CD14-positive monocyte (primary cell): ENCODE measurements around the gene CCL19. TPM values are rescaled to one million over a fixed set of nuclear protein-coding genes. Genes with fewer than 3 reads are reported as not detected.

Experiments
- DNase-seq, 3 donors: peaks; one replicate each; pipeline ENCODE4 v3.0.0-alpha.2; 2011 to 2022
- H2AFZ ChIP-seq: 2 replicates; pipeline ENCODE4 v1.6.0; 2012; ENCODE audit warnings: mild to moderate bottlenecking, low read depth, low read length, inconsistent platforms; ENCODE audit not compliant: insufficient read depth, poor library complexity, severe bottlenecking
- H3K27ac ChIP-seq, 2 donors: 1 replicate in 1 of 2; 2 replicates in 1 of 2; pipeline ENCODE4 v1.5.1; 2012 to 2013; ENCODE audit warnings: low read length in 2 of 2, control low read depth in 1 of 2, inconsistent platforms in 1 of 2, low read depth in 1 of 2, mild to moderate bottlenecking in 1 of 2
- H3K27me3 ChIP-seq, 2 donors: one replicate each; pipeline versions ENCODE4 v1.6.0 to v1.6.1; 2011 to 2013; ENCODE audit warnings: low read length in 2 of 2; ENCODE audit not compliant: control insufficient read depth in 2 of 2, insufficient read depth in 2 of 2
- H3K36me3 ChIP-seq, 2 donors: replicated peaks in 1 of 2; 1 replicate in 1 of 2; 2 replicates in 1 of 2; pipeline versions ENCODE4 v1.5.1 to v1.6.1; 2012 to 2013; ENCODE audit warnings: low read length in 2 of 2, control low read depth in 1 of 2, inconsistent platforms in 1 of 2, mild to moderate bottlenecking in 1 of 2; ENCODE audit not compliant: insufficient read depth in 2 of 2, control insufficient read depth in 1 of 2
- H3K4me1 ChIP-seq, 2 donors: 1 replicate in 1 of 2; 2 replicates in 1 of 2; pipeline versions ENCODE4 v1.5.1 to v1.6.1; 2012 to 2013; ENCODE audit warnings: low read length in 2 of 2, control low read depth in 1 of 2, inconsistent platforms in 1 of 2, mild to moderate bottlenecking in 1 of 2, moderate library complexity in 1 of 2; ENCODE audit not compliant: insufficient read depth in 2 of 2, control insufficient read depth in 1 of 2
- H3K4me2 ChIP-seq: replicated peaks from 2 replicates; pipeline ENCODE3; 2012; ENCODE audit warnings: low read length, moderate library complexity, mild to moderate bottlenecking; ENCODE audit not compliant: poor library complexity, severe bottlenecking; ENCODE audit errors: extremely low read depth
- H3K4me3 ChIP-seq, 3 experiments: fragments of 200-600 bp in 1 of 3; sonication (generic) in 1 of 3; replicated peaks in 1 of 3; 1 replicate in 2 of 3; 2 replicates in 1 of 3; pipeline ENCODE4 v1.5.1; 2011 to 2013; ENCODE audit warnings: low read length in 3 of 3, mild to moderate bottlenecking in 3 of 3, control low read depth in 2 of 3, low read depth in 2 of 3, inconsistent platforms in 1 of 3, moderate library complexity in 1 of 3
- H3K79me2 ChIP-seq: 2 replicates; pipeline ENCODE4 v1.6.0; 2012; ENCODE audit warnings: mild to moderate bottlenecking, control low read depth, inconsistent platforms, low read length, moderate library complexity; ENCODE audit not compliant: insufficient read depth
- H3K9ac ChIP-seq: 2 replicates; pipeline ENCODE4 v1.6.0; 2017; ENCODE audit warnings: low read length, mild to moderate bottlenecking; ENCODE audit not compliant: insufficient read depth, poor library complexity, severe bottlenecking
- H3K9me3 ChIP-seq, 2 donors: replicated peaks in 1 of 2; 1 replicate in 1 of 2; 2 replicates in 1 of 2; pipeline versions ENCODE4 v1.5.1 to v1.6.1; 2012 to 2013; ENCODE audit warnings: low read length in 2 of 2, control low read depth in 1 of 2; ENCODE audit not compliant: control insufficient read depth in 1 of 2, insufficient read depth in 1 of 2
- H4K20me1 ChIP-seq: 2 replicates; pipeline ENCODE4 v1.6.0; 2012; ENCODE audit warnings: mild to moderate bottlenecking, low read length, control low read depth, moderate library complexity; ENCODE audit not compliant: insufficient read depth
- H3K27ac Mint-ChIP-seq, 7 donors: one replicate each; pipeline ENCODE4 v1.8.0; 2020; ENCODE audit warnings: mild to moderate bottlenecking in 7 of 7, mixed read lengths in 7 of 7, moderate library complexity in 6 of 7, inconsistent platforms in 2 of 7
- H3K27me3 Mint-ChIP-seq, 3 donors: one replicate each; pipeline ENCODE4 v1.8.0; 2021 to 2022; ENCODE audit warnings: low read depth in 3 of 3, mild to moderate bottlenecking in 3 of 3, mixed read lengths in 3 of 3, moderate library complexity in 3 of 3, inconsistent platforms in 1 of 3
- H3K36me3 Mint-ChIP-seq, 2 donors: one replicate each; pipeline ENCODE4 v1.8.0; 2020; ENCODE audit warnings: mixed read lengths in 2 of 2, inconsistent platforms in 1 of 2, mild to moderate bottlenecking in 1 of 2
- H3K4me1 Mint-ChIP-seq: one replicate; pipeline ENCODE4 v1.8.0; 2020; ENCODE audit warnings: mild to moderate bottlenecking, mixed read lengths
- H3K4me3 Mint-ChIP-seq, 2 donors: one replicate each; pipeline ENCODE4 v1.8.0; 2020; ENCODE audit warnings: mild to moderate bottlenecking in 2 of 2, mixed read lengths in 2 of 2, moderate library complexity in 1 of 2
- H3K9me3 Mint-ChIP-seq, 7 donors: one replicate each; pipeline ENCODE4 v1.8.0; 2020 to 2022; ENCODE audit warnings: mixed read lengths in 7 of 7, mild to moderate bottlenecking in 6 of 7, moderate library complexity in 6 of 7, inconsistent platforms in 2 of 7
- WGBS: methylation state at CpG from one replicate; pipeline ENCODE4 v1.1.5; 2013; ENCODE audit warnings: missing lambda C conversion rate; ENCODE audit not compliant: insufficient coverage; 5-methylcytosine and 5-hydroxymethylcytosine counted together
- intact Hi-C, 2 donors: fragments of 100-400 bp; cut with micrococcal nuclease; formaldehyde crosslinking; loops; one replicate each; pipeline versions ENCODE4 v1.15.0 to v1.15.1; 2023
- polyA plus RNA-seq, 3 donors: library from polyadenylated mRNA; depleted of rRNA in 1 of 3; unstranded in 2 of 3; stranded (reverse) in 1 of 3; fragments of 300-500 nt in 2 of 3; fragments of >200 nt in 1 of 3; fragmentation: Illumina TruSeq in 2 of 3; gene quantifications; 1 replicate in 2 of 3; 2 replicates in 1 of 3; pipeline ENCODE4 v1.2.3, GENCODE V29; 2012 to 2021
- TF ChIP-seq, protein P1 (sequence below): fragments of 200-600 bp; IDR thresholded peaks from one replicate; pipeline ENCODE4 v1.8.0; 2022; ENCODE audit warnings: antibody characterized with exemption, mild to moderate bottlenecking

The CCL19 gene
- polyA plus RNA-seq, 3 donors, result 0.21 TPM; not detected in 2

DNA sequence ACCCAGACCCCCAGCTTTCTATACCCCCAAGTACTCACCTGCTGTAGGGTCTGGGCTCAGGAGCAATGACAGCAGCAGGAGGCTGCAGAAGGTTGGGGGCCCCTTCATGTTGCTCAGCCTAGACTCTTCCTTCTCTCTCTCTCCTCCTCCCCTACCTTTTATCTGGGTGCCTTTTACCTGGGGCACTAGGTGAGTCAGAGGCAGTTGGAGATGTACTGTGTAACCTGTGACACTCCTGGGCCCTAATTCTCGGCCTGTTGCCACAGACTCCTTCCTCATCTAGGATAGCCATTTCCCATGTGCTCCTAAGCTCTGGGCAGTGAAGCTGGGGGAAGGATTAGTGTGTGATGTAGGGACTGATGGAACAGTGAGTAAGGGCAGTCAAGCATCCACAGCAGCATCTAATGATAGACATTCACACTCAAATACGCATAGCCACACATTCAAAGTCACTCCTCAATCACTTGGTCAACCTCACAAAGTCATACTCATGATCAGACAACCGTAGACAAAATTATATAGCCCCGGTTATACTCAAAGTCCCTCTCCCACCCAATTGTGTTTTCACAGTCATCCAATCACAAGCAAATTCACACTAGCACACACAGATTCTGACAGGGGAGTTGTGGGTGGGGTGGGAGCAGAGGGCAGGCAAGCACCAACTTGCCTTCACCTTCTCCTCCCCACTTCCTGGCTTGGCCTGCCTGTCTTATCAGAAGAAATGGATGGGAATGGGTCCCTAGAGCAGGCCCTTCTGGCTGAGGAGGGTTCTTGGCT lies 28.4 kb downstream of the CCL19 start, which contains the start of gene CCL27:
Gene CCL27 (minus strand): TSS at position 132 of the 777 bp plus-strand sequence. CDS start 24 bp downstream, at position 108.
- H3K27ac Mint-ChIP-seq, result peak within 1 kb of the TSS in 1 of 7 donors; percentile 38
- peaks cover 24% of the 10 kb centered on the region for H3K4me1 Mint-ChIP-seq
- TF ChIP-seq, protein P1, sequence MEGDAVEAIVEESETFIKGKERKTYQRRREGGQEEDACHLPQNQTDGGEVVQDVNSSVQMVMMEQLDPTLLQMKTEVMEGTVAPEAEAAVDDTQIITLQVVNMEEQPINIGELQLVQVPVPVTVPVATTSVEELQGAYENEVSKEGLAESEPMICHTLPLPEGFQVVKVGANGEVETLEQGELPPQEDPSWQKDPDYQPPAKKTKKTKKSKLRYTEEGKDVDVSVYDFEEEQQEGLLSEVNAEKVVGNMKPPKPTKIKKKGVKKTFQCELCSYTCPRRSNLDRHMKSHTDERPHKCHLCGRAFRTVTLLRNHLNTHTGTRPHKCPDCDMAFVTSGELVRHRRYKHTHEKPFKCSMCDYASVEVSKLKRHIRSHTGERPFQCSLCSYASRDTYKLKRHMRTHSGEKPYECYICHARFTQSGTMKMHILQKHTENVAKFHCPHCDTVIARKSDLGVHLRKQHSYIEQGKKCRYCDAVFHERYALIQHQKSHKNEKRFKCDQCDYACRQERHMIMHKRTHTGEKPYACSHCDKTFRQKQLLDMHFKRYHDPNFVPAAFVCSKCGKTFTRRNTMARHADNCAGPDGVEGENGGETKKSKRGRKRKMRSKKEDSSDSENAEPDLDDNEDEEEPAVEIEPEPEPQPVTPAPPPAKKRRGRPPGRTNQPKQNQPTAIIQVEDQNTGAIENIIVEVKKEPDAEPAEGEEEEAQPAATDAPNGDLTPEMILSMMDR, result no peak
- Histone ChIP-seq H3K79me2 (peaks cover 15% of the 10 kb centered on the region), H3K9ac (no peak within 1 kb of the TSS), H3K4me3 (no peak within 1 kb of the TSS), H2AFZ (no peak within 1 kb of the TSS), H3K4me1 (peaks cover 16 to 19% of the 10 kb centered on the region in 2 donors), H3K27ac (no peak within 1 kb of the TSS), H3K9me3 (no peaks in the 10 kb centered on the region), H3K36me3 (no peaks in the 10 kb centered on the region), H3K27me3 (no peaks in the 10 kb centered on the region), H4K20me1 (no peaks in the 10 kb centered on the region), H3K4me2 (no peak within 1 kb of the TSS)
- H3K36me3 Mint-ChIP-seq, result peaks cover 4 to 5% of the 10 kb centered on the region in 2 donors
- H3K9me3 Mint-ChIP-seq, result peaks cover 0 to 3% (median under 1%) of the 10 kb centered on the region in 7 donors
- peaks cover 0 to 3% (median 3%) of the 10 kb centered on the region in 3 donors for H3K27me3 Mint-ChIP-seq
- intact Hi-C loops, result loop anchor here (10.0 kb wide), 2 partner anchors 322 to 452 kb away; partner anchors contain the start of genes ATOSB (in 1 of the 2) and DNAJB5 (in 1 of the 2)
- no peak for DNase-seq
- 100% methylated on average over 1 of the region's 4 CpGs for WGBS
- H3K4me3 Mint-ChIP-seq, result no peak within 1 kb of the TSS

DNA sequence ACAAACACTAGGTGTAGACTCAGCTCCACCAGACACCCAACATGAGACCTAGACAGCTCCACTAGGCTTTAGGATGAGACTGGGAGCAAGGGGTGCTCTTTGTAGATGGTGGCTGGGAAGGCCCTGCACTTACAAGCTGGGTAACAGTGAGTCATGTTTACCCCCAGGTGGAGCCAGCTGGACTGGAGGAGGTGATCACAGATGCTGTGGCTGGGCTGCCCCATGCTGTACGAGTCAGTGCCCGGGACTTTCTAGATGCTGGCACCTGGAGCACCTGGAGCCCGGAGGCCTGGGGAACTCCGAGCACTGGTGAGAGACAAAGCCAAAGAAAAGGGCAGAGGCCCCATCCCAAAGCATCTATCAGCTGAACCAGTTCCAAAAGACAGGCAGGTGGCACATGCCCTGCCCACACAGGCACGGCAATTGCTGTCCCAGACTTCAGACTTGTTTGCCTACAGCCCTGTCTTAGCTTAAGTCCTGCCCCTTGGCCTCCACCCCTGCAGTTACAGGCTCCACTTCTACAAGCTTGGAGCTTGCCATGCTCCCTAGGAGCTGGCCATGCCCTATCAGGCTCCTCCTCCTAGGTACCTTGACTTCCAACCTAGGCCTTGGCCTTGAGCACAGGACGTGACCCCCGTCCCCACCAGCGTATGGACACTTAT lies 31.4 kb downstream of the CCL19 start:
- Histone ChIP-seq H3K4me2 (no peak overlapping the region), H3K36me3 (no peaks in the 10 kb centered on the region), H2AFZ (no peak overlapping the region), H3K4me3 (no peak overlapping the region), H3K79me2 (no peaks in the 10 kb centered on the region), H3K4me1 (peaks cover 4 to 6% of the 10 kb centered on the region in 2 donors), H4K20me1 (no peaks in the 10 kb centered on the region), H3K27ac (no peak overlapping the region), H3K9ac (no peak overlapping the region), H3K27me3 (no peaks in the 10 kb centered on the region), H3K9me3 (no peaks in the 10 kb centered on the region)
- intact Hi-C loops, result loop anchor here (10.0 kb wide), 2 partner anchors 325 to 455 kb away; partner anchors contain the start of genes ATOSB (in 1 of the 2) and DNAJB5 (in 1 of the 2)
- TF ChIP-seq, protein P1, result no peak
- WGBS, result 97% methylated on average over 8 of the region's 8 CpGs
- Mint-ChIP-seq H3K4me1 (peaks cover 7% of the 10 kb centered on the region), H3K27me3 (peaks cover 1 to 5% (median 3%) of the 10 kb centered on the region in 3 donors), H3K9me3 (peaks cover 0 to 3% (median 0%) of the 10 kb centered on the region in 7 donors), H3K4me3 (no peak overlapping the region), H3K27ac (no peak overlapping the region), H3K36me3 (peaks cover 0 to 2% of the 10 kb centered on the region in 2 donors)
- DNase-seq, result no peak
